Calu3 (cell line): ENCODE measurements around the gene IFT25. TPM values are rescaled to one million over a fixed set of nuclear protein-coding genes. Genes with fewer than 3 reads are reported as not detected.

Experiments used
- BruUV-seq: library from RNA; stranded (reverse); fragments of 400-500 nt; replicated peaks from 2 replicates; lab custom pipeline; 2021; lab: Mats Ljungman, UMichigan
- CTCF ChIA-PET: fragments of 300-600 bp; sonication (Branson Sonifier 250); formaldehyde crosslinking; loops from one replicate; lab custom pipeline; 2022; ENCODE audit warnings: antibody characterized with exemption; lab: Charles Lee
- DNase-seq: peaks from one replicate; pipeline ENCODE4 v3.0.0; 2022
- H3K27ac Mint-ChIP-seq: one replicate; pipeline ENCODE4 v1.8.0; 2022; ENCODE audit warnings: mixed read lengths; ENCODE audit not compliant: unreplicated experiment
- H3K27me3 Mint-ChIP-seq: one replicate; pipeline ENCODE4 v1.8.0; 2022; ENCODE audit warnings: mixed read lengths; ENCODE audit not compliant: unreplicated experiment
- H3K36me3 Mint-ChIP-seq: one replicate; pipeline ENCODE4 v1.8.0; 2022; ENCODE audit warnings: mild to moderate bottlenecking, moderate library complexity, mixed read lengths; ENCODE audit not compliant: insufficient read depth, unreplicated experiment
- H3K4me1 Mint-ChIP-seq: one replicate; pipeline ENCODE4 v1.8.0; 2022; ENCODE audit warnings: mild to moderate bottlenecking, low read depth, mixed read lengths; ENCODE audit not compliant: unreplicated experiment
- H3K4me3 Mint-ChIP-seq: one replicate; pipeline ENCODE4 v1.8.0; 2022; ENCODE audit warnings: mild to moderate bottlenecking, low read depth, moderate library complexity, mixed read lengths; ENCODE audit not compliant: unreplicated experiment
- H3K9me3 Mint-ChIP-seq: one replicate; pipeline ENCODE4 v1.8.0; 2022; ENCODE audit warnings: low read depth, mixed read lengths; ENCODE audit not compliant: unreplicated experiment
- CTCF ChIP-seq: fragments of 200-600 bp; IDR thresholded peaks from one replicate; pipeline ENCODE4 v1.8.0; 2022; ENCODE audit warnings: antibody characterized with exemption; ENCODE audit not compliant: unreplicated experiment
- intact Hi-C: fragments of 100-400 bp; cut with micrococcal nuclease; formaldehyde crosslinking; loops from one replicate; pipeline ENCODE4 v1.10.0; 2022; ENCODE audit not compliant: unreplicated experiment
- total RNA-seq: library from RNA; stranded (reverse); gene quantifications from 2 replicates; pipeline ENCODE4 v1.2.3, GENCODE V29; 2022

The IFT25 gene
- total RNA-seq, 1 experiment from 2014 or later, result 30.0 TPM

- intact Hi-C loops, result no loop called here
- Mint-ChIP-seq H3K27ac (no peak within 1 kb of the TSS), H3K4me1 (peaks cover 16% of the 10 kb centered on the region), H3K4me3 (no peak within 1 kb of the TSS), H3K36me3 (peaks cover 12% of the 10 kb centered on the region), H3K27me3 (peaks cover 16% of the 10 kb centered on the region), H3K9me3 (no peaks in the 10 kb centered on the region)
- CTCF ChIA-PET, result no interaction called here
- DNase-seq, result no peak
- BruUV-seq, result no TSS peak
- TF ChIP-seq CTCF, result no peak
These were observed 51.4 kb downstream of the IFT25 start, which contains the start of gene DIO1 for GRCh38 chr1:53893999-53894636. Gene DIO1 (plus strand): TSS chr1:53894187. CDS start chr1:53894211, 24 bp downstream.

GRCh38 chr1:53892911-53893310 is 52.6 kb downstream of the IFT25 start:
- H3K4me1 Mint-ChIP-seq, result peaks cover 12% of the 10 kb centered on the region
- H3K4me3 Mint-ChIP-seq, result no peak overlapping the region
- CTCF ChIA-PET, result no interaction called here
- H3K36me3 Mint-ChIP-seq, result peaks cover 17% of the 10 kb centered on the region
- peaks cover 16% of the 10 kb centered on the region for H3K27me3 Mint-ChIP-seq
- BruUV-seq, result no TSS peak
- intact Hi-C loops, result no loop called here
- H3K9me3 Mint-ChIP-seq, result no peaks in the 10 kb centered on the region
- DNase-seq, result no peak
- TF ChIP-seq CTCF, result no peak
- H3K27ac Mint-ChIP-seq, result no peak overlapping the region

- H3K27ac Mint-ChIP-seq, result no peak overlapping the region
- peaks cover 17% of the 10 kb centered on the region for H3K36me3 Mint-ChIP-seq
- H3K4me3 Mint-ChIP-seq, result no peak overlapping the region
- intact Hi-C loops, result no loop called here
- no peak for TF ChIP-seq CTCF
- H3K27me3 Mint-ChIP-seq, result peaks cover 16% of the 10 kb centered on the region
- BruUV-seq, result no TSS peak
- CTCF ChIA-PET, result interaction anchor here (1.2 kb wide), 1 partner anchor 8 kb away, joined by 3 read pairs; no protein-coding TSS in a partner anchor
- DNase-seq, result no peak
- H3K4me1 Mint-ChIP-seq, result peaks cover 12% of the 10 kb centered on the region
- no peaks in the 10 kb centered on the region for H3K9me3 Mint-ChIP-seq
These were observed 53.8 kb downstream of the IFT25 start for GRCh38 chr1:53891678-53892077.

GRCh38 chr1:53891018-53891417 is 54.5 kb downstream of the IFT25 start:
- BruUV-seq, result no TSS peak
- H3K9me3 Mint-ChIP-seq, result no peaks in the 10 kb centered on the region
- peaks cover 12% of the 10 kb centered on the region for H3K4me1 Mint-ChIP-seq
- H3K27ac Mint-ChIP-seq, result no peak overlapping the region
- intact Hi-C loops, result no loop called here
- H3K4me3 Mint-ChIP-seq, result no peak overlapping the region
- CTCF ChIA-PET, result interaction anchor here (1.2 kb wide), 1 partner anchor 9 kb away, joined by 3 read pairs; no protein-coding TSS in a partner anchor
- DNase-seq, result no peak
- peaks cover 17% of the 10 kb centered on the region for H3K36me3 Mint-ChIP-seq
- peaks cover 12% of the 10 kb centered on the region for H3K27me3 Mint-ChIP-seq
- no peak for TF ChIP-seq CTCF
